ENCODE data around the gene PLG.
A peak's percentile ranks its signal among the peaks of the same experiment; 100 is the strongest.
"Not testable (repeated sequence)": the region's sequence is repeated elsewhere in the genome, so short reads cannot be mapped to it uniquely, and the experiment has no call there.

PLG gene

DNA sequence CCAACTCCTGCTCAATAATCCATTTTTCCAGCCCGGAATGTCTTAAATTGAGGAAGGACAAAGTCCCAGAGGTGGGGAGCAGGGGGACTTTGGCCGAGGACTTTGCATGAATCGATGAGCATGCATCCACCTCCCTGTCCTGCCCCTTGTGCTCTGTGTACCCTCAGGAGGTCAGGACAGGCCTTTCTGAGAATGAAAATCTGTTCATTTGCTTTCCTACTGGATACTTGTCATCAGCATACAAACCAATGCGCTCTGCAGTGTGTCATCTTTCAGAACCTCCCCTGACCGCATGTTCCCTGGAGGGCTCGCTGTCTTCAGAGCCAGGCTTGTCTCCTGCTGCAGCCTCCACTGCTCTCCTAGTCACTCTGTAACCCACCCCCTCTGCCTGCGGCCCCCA lies 2.6 kb downstream of the PLG start:
- DNase-seq (ENCODE audit: low read depth, low spot score) = not testable (repeated sequence)

DNA sequence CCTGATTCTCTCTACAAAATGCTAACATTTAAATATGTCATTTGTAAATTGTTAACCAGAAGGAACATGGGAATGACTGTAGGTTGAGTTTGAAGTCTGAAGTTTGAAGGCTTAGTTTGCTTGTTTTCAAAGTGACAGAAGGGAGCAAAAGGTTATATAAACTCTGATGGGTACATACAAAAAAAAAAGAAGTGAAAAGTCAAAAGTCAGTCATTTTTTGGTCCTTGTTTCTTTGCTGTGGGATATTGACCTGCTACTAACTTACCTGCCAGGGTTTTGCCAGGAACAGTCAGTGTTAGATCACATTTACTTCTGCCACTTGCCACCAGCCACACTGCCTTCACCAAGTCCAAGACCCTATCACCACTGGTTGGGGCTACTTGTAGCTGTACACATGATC lies 6.9 kb downstream of the PLG start:
- DNase-seq (ENCODE audit: low read depth, low spot score) = not testable (repeated sequence)

DNA sequence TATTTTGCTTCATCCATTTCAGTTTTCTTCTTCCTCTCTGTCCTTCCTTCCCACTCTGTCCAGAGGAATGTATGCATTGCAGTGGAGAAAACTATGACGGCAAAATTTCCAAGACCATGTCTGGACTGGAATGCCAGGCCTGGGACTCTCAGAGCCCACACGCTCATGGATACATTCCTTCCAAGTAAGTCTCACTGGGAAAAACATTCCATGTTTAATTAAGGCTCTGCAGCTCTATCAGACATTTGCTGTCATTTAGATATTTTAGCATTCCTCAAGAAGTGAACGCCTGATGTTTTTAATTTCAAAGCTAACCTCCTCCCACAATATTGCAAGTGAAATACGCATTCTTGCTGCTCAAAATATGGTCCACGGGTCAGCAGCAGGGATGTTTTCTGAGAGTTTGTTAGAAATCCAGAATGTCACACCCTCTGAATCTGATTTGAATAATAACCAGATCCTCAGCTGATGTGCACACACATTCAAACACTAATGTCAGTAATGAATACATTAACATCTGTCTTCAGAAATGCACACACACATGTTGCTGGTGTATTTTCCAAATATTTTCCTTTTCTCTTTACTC lies 12.8 kb downstream of the PLG start:
- no peak for DNase-seq (ENCODE audit: low read depth, low spot score)

DNA sequence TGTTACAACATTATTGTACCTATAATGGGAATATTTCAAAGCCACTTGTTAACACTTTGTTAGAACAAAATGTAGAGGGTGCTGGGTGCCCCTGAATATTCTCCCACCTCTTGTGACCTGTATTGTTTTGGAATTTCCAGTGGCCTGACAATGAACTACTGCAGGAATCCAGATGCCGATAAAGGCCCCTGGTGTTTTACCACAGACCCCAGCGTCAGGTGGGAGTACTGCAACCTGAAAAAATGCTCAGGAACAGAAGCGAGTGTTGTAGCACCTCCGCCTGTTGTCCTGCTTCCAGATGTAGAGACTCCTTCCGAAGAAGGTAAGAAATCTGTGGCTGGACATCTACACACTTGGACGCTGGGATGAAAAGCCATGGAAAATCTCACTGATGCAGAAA lies 28.9 kb downstream of the PLG start:
- no peak for DNase-seq (ENCODE audit: low read depth, low spot score)

DNA sequence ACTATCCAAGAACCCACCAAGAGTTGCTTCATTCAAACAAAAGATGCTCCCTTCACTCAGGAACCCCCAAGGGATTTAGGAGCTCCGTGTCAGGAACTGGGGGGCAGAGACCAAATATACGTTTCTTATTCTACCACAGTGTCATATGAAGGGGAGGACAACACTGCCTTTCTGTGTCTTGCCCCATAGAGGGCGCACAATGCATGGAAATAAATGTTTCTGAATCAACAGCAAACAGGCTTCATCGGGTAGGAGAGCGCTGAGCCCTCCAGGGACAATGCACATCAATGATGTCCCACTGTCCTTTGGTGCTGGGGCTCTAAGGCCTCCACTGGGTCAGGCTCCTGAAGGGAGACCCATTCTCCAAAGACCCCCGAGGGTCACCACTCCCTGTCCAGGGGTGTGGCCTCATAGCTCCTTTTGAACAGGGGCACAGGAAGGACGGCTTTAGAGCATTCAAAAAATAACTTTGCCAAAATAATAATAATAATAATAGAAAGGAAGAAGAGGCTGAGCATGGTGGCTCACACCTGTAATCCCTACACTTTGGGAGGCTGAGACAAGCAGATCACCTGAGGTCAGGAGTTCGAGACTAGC lies 31.1 kb downstream of the PLG start:
- DNase-seq (ENCODE audit: low read depth, low spot score) = no peak

DNA sequence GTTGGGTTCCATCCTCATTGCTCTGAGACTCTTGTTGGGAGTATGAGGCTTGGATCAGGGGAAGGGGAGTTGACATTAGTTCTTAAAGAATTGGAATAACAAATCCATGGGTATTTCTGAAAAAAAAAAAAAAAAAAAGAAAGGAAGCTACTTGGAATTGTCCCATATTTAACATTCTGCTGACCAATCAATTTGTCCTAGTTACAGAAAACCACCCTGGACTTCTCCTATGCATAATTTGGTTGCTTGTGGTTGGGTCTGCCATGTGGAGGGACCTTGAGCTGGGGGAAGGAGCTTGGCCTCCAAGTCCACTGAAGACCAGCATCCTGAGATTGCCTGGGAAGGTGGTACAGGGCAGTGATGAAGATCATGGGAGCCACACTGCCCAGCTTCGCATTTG lies 32.6 kb downstream of the PLG start:
- DNase-seq (ENCODE audit: low read depth, low spot score) = no peak

DNA sequence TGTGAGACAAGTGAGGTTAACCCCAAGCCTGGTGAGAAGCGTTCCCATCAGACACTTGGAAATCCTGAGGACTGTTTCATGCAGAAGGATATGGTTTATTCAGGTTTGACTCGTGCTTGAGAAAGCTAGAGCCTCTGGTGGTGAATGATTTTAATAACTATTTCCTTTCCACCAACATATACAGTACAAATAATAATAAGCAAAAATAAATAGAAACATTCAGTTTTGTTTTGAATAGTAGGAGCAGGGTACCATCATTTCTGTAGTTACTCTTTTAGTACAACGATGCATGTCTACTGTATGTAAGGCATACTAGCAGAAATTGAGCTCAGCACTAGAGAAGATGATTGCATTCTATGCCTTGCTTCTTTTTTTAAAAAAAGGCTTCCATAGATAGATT lies 33.5 kb downstream of the PLG start:
- DNase-seq (ENCODE audit: low read depth, low spot score) = no peak

DNA sequence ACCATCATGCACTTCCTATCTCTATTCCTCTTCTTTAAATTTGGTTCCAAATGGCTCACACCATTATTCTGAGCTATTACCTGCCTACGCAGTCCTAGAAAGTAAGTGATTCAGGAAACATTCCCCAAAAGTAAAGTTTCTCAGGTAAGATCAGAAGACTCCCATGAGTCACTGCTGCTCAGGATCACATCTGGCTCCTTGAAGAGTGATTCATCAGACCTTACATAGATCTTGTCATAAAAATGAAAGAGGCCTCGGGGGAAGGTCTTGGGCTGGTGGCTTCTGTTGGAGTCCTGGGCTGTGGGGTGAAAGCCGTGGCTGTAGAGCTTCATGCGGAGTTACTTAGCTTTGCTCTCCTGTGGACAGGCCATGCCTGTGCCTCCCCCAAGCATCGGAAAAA lies 35.9 kb downstream of the PLG start:
- DNase-seq (ENCODE audit: low read depth, low spot score) = no peak

DNA sequence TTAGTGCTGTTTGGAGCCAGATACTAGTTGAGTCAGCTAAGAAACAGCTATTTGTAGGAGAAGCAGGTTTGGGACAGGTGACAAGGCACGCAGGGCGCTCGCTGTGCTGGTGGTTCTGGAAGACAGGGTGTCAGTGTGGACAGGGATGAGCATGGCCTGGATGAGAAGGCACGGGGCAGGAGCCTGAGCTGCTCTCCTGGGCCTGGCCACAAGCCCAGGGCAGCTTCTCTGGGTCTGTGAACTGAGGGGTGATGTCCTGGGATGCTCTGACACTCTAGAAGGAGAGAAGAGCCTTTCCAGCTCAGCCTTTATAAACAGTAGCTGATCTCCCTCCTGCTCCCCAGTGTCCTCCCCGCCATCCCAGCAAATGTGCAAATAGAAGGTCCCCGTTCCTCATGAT lies 37.9 kb downstream of the PLG start:
- DNase-seq (ENCODE audit: low read depth, low spot score) = no peak

DNA sequence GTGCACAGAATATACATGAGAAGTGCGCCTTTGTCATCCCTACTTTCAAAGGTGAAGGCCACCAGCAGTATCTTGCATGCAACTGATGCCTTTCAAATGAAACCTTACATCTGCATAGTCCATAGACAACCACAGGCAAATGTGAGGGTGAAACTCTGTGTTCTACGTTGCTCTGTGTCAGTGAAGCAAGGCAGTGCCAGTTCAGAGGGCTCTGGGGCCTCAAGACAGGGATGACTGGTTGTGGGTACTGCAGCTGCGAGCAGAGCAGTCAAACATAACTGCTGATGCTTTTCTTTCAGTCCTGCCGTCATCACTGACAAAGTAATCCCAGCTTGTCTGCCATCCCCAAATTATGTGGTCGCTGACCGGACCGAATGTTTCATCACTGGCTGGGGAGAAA lies 39.0 kb downstream of the PLG start:
- not testable (repeated sequence) for DNase-seq (ENCODE audit: low read depth, low spot score)

DNA sequence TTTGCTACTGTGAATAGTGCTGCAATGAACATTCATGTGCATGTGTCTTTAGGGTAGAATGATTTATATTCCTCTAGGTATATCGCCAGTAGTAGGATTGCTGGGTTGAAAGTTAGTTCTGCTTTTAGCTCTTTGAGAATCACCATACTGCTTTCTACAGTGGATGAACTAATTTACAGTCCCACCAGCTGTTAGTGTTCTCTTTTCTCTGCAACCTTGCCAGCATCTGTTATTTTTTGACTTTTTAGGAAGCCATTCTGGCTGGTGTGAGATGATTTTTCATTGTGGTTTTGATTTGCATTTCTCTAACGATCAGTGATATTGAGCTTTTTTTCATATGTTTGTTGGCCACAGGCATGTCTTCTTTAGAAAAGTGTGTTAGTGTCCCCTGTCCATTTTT lies 40.0 kb downstream of the PLG start:
- DNase-seq (ENCODE audit: low read depth, low spot score) = no peak

DNA sequence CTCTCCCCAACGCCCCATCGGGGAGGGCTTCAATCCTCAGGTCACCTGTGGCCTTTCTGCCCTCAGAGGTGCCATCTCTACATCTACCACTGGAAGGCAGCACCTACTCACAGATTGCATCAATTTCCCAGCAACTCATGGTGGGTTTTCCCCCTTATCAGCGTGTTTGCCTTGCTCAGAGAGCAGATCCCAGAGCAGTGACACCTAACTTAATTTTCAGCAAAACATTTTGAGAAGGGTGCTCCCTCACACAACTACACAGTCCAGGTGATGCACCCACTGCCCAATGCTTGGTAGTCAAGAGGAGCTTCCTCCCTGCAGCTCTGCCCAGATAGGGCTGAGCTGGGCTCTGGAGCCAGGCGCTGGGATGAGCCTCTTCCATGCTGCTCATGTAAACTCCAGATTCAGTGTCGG lies 48.2 kb downstream of the PLG start:
- no peak for DNase-seq (ENCODE audit: low read depth, low spot score)

DNA sequence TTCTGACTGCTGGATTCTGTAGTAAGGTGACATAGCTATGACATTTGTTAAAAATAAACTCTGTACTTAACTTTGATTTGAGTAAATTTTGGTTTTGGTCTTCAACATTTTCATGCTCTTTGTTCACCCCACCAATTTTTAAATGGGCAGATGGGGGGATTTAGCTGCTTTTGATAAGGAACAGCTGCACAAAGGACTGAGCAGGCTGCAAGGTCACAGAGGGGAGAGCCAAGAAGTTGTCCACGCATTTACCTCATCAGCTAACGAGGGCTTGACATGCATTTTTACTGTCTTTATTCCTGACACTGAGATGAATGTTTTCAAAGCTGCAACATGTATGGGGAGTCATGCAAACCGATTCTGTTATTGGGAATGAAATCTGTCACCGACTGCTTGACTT lies 51.2 kb downstream of the PLG start:
- DNase-seq (ENCODE audit: low read depth, low spot score) = not testable (repeated sequence)

DNA sequence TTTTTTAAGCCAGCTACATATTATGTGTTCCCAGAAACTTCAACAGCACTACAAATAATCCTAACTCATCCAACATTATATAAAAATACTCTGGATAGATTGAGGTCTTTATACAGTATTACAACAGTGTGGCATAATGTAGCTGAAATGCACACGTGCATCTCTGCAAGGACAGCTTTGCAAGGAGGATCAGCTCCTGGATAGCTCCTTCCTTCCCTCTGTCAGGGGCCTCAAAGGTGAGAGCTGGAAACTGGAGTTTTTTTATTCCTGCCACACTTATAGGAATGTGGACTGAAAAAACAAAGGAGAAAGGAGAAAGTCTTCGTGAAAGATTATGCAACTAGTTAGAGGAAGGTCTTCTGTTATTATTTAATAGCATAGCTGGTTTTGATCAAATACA lies 53.1 kb downstream of the PLG start:
- DNase-seq (ENCODE audit: low read depth, low spot score) = no peak

DNA sequence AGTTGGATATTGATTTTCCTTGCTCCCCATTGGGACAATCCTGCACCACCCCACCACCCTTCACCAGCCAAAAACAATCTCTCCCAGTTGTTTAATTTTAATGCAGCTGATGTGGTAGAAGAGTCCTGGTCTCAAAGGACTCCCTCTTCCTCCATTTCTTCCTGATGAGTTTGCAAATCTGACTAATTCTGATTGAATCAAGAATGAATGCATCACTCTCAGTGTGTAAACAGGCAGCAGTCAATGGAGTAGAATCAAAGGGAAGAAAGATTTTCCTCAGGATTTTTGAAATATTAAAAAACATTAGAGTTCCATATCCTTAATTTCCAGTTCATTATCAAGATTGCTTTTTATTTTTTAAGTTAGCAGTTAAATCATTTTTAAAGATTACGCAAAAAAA lies 54.0 kb downstream of the PLG start:
- no peak for DNase-seq (ENCODE audit: low read depth, low spot score)

DNA sequence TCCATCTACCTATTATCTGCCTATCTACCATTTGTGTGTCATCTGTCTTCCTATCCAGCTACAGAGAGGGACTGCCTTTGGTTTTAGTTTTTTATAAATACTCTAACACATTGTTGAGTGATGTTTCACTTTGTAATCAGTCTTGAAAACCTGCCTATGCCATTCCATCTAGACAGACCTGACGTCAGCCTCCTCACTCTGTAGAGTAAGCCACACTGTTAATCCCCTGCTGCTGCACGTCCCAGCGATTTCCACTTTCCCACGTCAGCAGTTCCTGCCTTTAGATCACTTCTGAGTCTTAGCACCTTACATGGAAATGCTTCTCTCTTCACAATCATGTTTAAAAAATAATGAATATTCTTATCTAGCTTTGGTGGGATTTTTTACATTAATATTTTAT lies 54.8 kb downstream of the PLG start:
- no peak for DNase-seq (ENCODE audit: low read depth, low spot score)

DNA sequence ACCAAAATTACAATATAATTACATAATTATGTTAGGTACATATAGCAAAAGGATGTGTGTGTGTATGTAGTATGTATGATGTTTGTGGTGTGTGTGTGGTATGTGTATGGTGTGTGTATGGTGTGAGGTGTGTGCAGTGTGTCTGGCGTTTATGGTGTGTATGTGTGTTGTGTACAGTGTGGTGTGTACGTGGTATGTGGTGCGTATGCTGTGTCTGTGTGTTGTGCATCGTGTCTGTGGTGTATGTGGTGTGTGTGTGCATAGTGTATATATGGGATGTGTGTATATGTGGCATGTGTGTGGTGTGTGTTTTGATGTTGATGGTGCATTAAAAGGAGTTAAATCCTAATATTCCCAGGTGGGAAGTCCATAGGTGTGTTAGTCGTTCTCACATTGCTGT lies 62.8 kb downstream of the PLG start:
- no peak for DNase-seq (ENCODE audit: low read depth, low spot score)

DNA sequence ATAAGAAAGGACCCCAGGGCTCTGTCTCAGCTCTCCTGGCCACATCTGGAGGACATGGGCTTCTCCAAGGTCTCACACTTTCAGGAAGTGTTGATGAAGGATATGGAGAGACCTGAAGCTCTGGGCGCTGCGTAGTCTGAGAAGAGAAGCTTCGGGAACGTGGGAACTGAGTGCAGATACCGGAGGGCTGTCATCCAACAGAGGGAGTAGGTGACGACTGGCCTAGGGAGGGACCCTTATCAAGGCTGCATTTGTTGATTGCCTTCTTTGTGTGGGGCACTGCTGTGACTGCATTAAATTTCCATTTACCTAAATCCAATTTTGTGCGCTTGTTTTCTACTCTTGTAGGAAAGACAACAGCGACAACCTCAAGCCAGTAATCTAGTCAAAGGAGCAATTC lies 63.4 kb downstream of the PLG start:
- DNase-seq (ENCODE audit: low read depth, low spot score) = no peak

DNA sequence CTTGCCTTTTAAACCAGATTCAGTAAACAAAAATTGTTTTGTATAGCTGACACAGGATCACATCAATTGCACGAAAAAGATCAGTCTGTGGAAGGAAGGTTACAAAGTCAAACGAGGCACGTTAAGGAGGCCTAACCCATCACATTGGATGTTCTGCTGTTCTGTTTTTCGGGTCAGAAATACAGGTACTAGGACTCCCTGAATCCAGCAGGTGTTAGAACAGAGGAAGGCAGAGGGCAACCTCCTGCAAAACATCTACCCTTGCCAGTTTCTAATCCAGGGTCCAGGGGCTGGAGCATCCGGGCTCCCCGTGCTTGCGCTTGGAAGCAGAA lies 64.6 kb downstream of the PLG start:
- DNase-seq (ENCODE audit: low read depth, low spot score) = no peak

DNA sequence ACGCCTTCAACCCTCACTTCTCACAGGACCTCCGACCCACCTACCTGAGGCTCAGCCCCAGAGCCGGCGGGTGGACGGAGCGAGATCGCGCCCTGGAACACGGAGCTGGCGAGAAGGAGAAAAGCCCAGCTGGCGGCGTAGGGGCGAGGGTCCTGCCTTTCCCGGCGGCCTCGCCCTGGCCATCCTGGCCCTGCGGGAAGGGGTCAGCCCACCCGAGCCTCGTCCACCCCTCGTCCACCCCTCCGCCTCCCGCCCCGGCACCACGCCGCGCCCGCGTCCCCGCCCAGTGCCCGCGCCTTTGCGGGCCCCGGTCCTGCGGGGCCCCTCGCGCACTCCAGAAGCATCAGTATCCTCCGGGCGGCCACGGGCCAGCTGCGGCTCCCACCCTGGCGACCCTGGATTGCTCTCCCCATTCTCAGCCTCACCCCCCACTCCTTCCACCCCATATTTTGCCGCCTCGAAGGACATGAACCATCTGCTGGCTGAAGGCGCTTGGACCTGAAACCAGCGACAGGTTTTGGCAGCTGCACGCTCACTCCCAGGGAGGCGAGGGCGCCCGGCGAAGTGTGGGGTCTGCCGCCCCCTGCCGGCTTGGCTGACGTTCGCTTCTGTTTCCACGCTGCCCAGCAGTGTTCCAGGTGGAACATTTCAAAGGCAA lies 65.1 kb downstream of the PLG start:
- peak; percentile 10 for DNase-seq (ENCODE audit: low read depth, low spot score)

DNA sequence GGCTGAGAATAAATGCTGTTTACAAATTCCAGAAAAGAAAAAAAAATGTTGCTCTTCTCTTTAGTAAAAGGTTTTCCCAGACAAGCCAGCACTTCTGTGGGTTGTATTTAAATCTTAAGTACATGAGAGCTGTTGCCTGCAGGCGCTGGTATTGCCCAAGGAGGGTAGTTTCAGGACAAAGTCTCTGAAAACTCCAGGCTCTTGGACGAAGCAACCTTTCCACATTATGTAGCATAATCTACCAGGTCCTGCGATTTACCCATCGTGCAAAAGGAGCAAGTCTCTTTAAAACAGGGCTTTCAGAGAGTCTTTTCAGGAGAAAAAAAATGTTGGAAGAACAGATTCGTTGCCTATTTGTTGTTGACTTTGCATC lies 65.6 kb downstream of the PLG start:
- no peak for DNase-seq (ENCODE audit: low read depth, low spot score)

DNA sequence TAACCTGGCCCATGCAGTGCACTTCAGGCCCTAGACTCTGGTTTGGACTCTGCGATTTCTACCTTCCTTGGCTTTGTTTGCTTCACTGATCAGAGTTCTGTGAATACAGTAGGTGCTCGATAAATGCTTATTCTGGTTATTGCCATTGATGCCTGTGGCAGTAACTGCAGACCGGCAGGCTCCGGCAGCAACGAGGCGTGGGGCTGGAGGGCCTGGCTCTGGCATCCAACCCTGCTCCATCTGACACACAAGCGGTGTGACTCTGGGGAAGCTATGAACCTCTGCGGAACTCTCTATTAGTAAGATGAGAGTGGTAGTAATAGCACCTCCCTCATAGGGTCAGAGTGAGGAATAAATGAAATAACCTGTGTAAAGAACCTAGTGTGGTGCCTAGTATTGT lies 66.1 kb downstream of the PLG start:
- DNase-seq (ENCODE audit: low read depth, low spot score) = no peak

DNA sequence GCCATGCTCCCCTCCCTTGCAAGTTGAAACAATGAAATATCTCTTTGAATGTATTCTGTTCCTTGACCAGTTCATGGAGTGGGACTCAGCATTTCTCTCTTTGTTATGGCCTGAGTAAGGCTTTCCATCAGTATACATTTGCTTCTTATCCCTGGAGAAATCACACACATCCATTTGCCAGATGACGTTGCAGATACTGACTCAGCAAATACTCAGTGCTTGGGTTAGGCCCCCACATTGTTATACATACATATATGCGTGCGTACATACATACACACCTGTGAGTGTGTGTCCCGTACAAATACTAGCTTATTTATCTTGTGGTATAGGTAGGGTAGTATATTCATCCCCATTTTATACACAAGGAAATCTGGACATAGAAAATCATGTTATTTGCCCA lies 72.4 kb downstream of the PLG start:
- no peak for DNase-seq (ENCODE audit: low read depth, low spot score)

Measured in activated CD4-positive, CD25-positive, alpha-beta regulatory T cell treated with anti-CD3 and anti-CD28 coated beads, Interleukin-2, amount 50 U/mL, for 16 hours (primary cell).